Cardiac fibroblast (primary cell): ENCODE data around the gene TPCN1.

Experiments
- DNase-seq, 2 donors: peaks; one replicate each; pipeline versions ENCODE4 v3.0.0 to v3.0.0-alpha.2; 2010; ENCODE audit warnings: low read depth in 2 of 2
- H3K4me3 ChIP-seq, 2 donors: replicated peaks in 1 of 2; 1 replicate in 1 of 2; 2 replicates in 1 of 2; pipeline ENCODE4 v1.5.1; 2011; ENCODE audit warnings: low read depth in 2 of 2, low read length in 2 of 2, mild to moderate bottlenecking in 2 of 2, moderate library complexity in 1 of 2
- CTCF ChIP-seq: IDR thresholded peaks from one replicate; pipeline ENCODE4 v1.5.1; 2011; ENCODE audit warnings: low read depth, mild to moderate bottlenecking, low read length, inconsistent platforms

Gene TPCN1

GRCh38 chr12:113221181-113221996, at the start of gene TPCN1:
TPCN1 (plus strand) TSS chr12:113221464; CDS start chr12:113226853, 5,389 bp downstream.
- DNase-seq, result peak; percentile 100
- no peak for TF ChIP-seq CTCF
- peak within 1 kb of the TSS; percentile 87 to 97 for H3K4me3 ChIP-seq

- H3K4me3 ChIP-seq, result no peak overlapping the region
- TF ChIP-seq CTCF, result no peak
- DNase-seq, result no peak
These were observed 49.7 kb upstream of the TPCN1 start for GRCh38 chr12:113171543-113171942.

- no peak for DNase-seq
- no peak for TF ChIP-seq CTCF
- H3K4me3 ChIP-seq, result no peak overlapping the region
These were observed 49.1 kb upstream of the TPCN1 start for GRCh38 chr12:113172185-113172584.

- TF ChIP-seq CTCF, result no peak
- no peak overlapping the region for H3K4me3 ChIP-seq
- no peak for DNase-seq
These were observed 48.1 kb upstream of the TPCN1 start for GRCh38 chr12:113173081-113173698.

- DNase-seq, result peak; percentile 75 to 76
- TF ChIP-seq CTCF, result peak; percentile 99
- no peak overlapping the region for H3K4me3 ChIP-seq
These were observed 46.5 kb upstream of the TPCN1 start for GRCh38 chr12:113174461-113175384.

GRCh38 chr12:113179023-113179422, 42.2 kb upstream of the TPCN1 start:
- no peak for TF ChIP-seq CTCF
- no peak overlapping the region for H3K4me3 ChIP-seq
- DNase-seq, result no peak
